ENCODE measurements around the gene KRTAP23-1.

Gene KRTAP23-1

GRCh38 chr21:30306884-30307283 is 41.5 kb downstream of the KRTAP23-1 start:
- DNase-seq (no peak), ATAC-seq (no peak)

- DNase-seq (no peak), ATAC-seq (no peak)
These were observed 43.3 kb downstream of the KRTAP23-1 start for GRCh38 chr21:30305136-30305535.
